GM19397 (cell line): ENCODE data around the gene SHC4.
"Not testable (repeated sequence)": the region's sequence is repeated elsewhere in the genome, so short reads cannot be mapped to it uniquely, and the experiment has no call there.

Experiments used
- ATAC-seq: cut with Tn5 transposase; IDR thresholded peaks from one replicate; pipeline ENCODE4 v1.9.1; 2021; ENCODE audit warnings: mild to moderate bottlenecking, moderate library complexity; ENCODE audit not compliant: unreplicated experiment

SHC4 gene

DNA sequence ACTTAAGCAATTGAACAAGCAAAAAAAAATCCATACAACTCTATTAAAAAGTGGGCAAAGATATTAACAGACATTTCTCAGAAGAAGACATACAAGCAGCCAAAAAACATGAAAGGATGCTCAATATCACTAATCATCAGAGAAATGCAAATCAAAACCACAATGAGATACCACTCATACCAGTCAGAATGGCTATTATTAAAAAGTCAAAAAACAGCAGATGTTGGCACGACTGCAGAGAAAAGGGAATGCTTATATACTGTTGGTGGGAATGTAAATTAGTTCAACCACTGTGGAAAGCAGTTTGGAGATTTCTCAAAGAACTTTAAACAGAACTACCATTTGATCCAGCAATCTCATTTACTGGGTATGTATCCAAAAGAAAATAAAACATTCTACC lies 7.2 kb upstream of the SHC4 start:
- not testable (repeated sequence) for ATAC-seq

DNA sequence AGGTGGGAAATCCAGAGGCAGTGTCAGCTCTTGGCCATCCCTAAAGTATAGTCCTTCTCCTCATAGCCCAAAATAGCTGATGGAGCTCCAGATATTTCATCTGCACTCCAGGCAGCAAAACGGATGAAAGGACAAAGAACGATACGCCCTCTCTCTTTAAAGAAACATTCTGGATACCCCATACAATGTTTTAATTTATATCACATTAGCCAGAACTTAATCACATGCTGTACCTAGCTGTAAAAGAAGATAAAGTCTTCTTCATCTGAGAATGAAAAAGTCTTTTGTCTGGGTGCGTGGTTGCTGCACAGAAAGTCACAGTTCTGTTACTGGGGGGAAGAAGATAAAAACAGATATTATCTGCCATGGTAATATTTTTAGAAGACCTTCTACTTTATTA lies 4.3 kb upstream of the SHC4 start:
- ATAC-seq, result no peak

DNA sequence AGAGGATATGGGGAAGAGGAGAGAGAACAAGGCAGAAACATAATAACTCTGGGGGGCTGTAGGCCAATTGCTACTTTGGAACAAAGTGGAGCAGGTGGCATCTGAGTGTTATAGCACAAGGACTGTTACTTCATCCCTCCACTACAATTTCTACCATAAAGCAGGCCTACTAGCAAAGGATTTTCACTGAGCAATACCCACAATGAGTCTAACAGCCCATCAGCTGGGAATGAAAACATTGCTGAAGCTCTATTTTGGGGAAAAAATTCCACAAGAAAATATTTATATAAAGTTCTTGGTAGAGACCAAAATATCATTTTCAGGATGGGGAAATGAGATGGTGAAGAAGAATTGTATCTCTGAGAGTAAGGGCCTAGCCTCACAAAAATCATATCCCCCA lies 3.6 kb upstream of the SHC4 start:
- ATAC-seq, result no peak

DNA sequence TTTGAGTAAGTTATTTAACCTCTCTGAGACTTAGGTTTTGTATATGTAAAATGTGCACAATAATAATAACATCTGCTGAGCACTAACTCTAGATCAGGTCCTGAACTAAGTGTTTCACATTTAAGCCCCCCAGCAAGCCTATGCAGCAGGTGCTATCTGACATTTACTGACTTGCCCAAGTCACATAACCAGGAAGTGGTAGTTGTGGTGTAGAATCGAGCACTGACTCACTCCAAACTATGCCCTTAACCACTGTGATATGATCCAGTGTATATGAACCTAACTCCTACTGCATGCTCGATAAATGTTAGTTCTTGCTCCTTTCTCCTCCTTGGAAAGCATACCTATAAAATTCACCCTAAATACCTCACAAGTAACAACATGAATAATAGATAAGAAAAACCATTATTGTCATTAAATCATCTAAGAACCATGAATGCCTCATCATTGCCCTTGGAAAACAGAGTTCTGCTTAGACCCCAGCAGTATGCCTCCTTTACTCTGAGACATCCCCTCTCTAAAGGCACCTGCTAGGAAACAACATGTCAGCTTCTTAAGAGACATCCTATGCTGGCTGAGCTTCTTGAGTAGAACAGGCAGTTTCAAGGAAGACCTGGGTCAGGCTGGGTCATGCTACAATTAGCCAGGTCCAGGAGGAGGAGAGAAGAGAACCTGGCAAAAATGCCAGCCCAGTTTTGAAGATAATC lies 3.0 kb upstream of the SHC4 start:
- peak; percentile 59 for ATAC-seq

DNA sequence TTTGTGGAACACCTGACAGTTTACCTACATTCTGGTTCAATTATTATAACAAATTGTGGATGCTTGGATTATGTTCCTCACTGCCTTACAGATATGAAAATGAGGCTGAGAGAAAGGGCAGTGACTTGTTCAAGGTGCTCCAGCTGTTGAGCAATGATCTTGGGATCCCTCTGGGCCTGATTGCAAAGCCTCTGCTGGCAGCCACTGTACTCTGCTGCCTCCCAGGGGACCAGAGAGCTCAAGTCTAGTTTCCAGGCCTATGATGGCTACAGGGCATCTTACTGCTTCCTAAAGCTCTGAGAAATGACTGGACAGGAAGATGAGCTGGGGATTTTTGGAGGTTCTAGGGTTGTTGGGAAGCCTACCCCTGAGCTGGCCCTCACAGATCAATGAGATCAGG lies 2.3 kb upstream of the SHC4 start:
- ATAC-seq, result peak; percentile 69

DNA sequence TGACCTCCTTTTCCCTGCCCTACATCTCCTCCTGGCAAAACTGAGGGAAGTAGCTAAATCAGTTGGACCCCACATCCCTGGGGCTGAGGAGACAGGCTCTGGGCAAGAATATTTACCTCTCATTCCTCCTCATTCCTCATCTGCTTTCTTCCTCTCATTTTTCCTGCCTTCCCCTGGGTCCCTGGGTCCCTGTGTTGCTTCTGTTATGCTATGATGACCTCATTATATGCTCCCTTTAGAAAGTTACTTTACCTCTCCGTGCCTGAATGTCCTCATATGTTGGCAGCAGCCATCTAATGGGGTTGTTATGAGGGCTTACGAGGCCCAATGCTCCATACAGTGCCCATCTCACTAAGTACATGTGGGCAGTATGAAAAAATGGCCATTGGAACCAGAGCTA lies 1.2 kb upstream of the SHC4 start:
- no peak for ATAC-seq

DNA sequence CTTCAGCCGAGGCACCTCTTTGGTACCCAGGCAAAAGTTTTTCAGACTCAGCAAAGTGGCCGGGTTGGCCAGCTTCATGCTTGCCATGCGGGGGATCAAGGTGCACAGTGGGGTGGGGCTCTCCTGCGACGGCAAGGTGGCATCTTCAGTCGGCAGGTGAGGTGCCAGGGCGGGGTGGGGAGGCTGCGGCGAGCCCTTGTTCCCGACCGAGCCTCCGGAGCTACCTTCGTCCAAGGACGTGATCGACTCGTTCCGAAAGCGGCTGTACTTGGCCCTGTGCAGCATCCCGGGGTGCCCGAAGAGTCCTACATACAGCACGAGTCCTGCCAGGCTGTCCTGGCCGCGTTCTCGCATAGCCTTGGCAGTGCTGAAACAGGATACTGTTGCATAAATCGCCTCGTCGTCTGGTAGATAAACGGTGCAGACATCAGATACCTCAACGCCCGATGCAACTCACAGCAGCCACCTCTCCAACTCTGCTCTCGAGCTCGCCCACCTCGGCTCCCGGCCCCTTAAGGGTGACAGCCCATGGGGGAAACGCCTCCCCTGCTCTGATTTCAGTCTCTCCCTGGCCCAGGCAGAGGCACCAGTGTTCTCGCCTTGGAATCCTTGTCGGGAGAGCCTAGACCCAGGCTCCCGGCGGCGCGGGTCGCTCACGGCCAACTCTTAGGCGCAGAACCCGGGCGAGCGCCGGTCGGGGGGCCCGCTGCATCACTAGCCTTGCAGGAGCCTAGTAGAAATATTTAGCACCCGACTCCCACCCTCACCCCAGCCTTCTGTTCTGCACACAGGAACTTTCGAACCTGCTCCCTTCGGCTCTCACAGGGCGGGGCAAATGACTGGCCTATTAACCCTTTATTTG lies 826 bp downstream of the SHC4 start:
- no peak for ATAC-seq

DNA sequence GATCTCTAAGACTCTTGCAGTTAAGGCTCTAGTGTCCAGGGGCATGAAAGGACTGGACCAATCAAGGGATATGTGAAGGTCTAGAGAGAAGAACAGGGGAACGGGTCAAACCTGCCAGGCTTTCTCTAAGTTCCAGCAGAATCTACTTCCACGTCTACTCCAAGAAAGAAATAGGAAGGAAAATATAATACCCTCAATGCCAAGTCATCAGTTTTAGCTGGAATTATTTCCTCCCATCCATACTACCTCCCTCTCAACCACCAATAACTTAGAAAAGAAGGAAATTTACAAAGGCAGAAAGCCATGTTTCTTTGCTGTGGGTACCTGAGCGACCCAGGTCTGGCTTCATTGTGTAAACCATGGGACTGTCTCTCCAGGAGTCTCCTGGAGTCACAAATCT lies 7.8 kb downstream of the SHC4 start:
- ATAC-seq, result no peak

DNA sequence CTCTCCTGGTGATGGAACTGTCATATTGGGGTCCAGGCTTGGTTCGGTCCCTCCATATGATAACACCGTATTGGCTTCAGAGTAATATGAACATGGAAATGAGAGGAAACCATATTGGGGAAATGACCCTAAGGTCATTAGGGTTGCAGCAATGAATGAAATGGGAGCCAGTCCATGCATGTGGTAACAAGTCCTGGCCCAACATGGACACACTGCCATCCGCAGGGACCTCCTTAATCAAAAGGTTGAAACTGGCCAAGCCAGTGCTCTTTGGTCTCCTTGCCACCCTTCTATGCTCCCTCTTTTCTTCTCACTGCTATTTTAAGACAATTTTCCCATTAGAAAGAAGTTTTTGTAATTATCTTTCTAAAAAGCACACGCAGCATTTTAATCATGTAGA lies 8.3 kb downstream of the SHC4 start:
- ATAC-seq, result no peak

DNA sequence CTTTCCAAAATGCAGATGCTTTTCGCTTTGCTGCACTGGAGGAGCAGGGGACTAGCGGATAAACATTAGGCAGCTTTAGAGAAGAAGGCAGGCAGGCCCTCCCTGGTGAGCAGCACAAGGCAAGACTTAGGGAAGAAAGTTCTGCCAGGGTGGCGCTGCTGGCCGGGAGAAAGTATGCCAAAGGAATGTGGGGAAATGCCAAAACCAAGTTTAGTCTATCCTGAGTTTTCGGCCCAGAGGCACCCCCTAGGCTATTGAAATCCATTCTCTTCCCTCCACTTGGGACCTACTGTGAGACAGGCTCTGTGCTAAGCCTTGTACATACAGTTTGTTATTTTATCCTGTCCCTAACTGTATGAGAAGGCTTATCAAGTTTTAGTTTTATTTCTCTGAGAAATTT lies 9.2 kb downstream of the SHC4 start:
- no peak for ATAC-seq

DNA sequence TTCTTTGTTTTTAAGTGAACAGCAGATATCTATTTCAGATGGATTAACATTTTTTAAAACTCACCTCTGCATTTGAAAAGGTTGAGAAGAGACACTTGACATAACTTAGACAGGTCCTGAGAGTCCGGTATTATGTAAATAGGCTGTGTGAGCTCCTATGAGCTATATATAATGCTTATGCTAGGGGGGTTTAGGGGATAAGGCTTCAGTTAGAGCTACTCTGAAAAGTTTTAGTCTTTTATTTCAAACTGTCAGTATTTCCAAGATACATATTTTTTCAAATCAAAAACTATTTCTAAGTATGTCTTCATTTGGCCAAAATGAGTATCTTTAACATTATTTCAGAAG lies 16.9 kb downstream of the SHC4 start:
- ATAC-seq, result no peak

DNA sequence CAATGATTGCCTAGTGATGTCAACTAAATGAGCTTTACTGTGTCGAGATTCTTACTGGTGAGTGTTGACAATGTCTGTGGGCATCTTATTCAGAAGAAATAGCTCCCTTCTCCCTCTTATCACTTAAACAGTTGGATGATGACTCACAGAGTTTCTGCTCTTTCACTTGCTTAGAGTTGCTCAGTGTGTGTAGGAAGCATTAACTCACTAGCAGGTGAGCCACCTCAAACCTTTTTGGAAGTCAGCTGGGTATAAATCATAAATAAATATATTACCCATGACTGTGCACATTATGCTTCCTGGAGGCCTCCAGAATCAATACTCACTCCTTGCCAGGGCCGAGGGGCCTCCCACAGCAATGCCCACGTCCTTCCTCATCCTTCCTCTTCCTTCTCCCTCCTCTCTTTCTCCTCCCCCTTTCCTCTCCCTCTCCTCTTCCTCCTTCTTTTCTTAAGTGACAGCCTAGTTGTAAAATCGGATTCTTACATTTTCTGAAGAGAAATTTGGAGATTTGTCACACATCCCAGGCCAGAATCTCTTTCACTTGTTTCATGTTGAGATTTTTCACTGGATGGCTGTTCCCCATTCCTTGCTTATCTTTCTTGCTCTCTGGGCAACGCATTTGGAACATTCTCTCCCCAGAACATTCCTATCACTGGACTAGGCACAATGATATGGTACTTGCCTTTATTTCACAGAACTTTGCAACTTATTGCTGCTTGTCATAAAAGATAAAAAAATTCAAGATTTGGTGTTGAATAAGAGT lies 17.5 kb downstream of the SHC4 start:
- ATAC-seq, result no peak

DNA sequence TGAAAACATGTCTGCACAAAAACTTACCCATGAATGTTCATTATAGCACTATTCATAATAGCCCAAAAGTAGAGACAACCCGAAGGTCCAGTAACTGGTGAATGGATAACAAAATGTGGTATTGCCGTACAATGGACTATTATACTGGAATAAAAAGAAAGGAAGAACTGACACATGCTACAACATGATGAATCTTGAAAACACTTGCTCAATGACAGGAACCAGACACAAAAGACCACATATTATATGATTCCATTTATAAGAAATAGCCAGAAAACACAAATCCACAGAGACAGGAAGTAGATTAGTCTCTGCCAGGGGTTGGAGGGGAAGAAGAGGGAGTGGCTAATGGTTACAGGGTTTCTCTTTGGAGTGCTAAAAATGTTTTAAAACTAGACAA lies 18.3 kb downstream of the SHC4 start:
- no peak for ATAC-seq

DNA sequence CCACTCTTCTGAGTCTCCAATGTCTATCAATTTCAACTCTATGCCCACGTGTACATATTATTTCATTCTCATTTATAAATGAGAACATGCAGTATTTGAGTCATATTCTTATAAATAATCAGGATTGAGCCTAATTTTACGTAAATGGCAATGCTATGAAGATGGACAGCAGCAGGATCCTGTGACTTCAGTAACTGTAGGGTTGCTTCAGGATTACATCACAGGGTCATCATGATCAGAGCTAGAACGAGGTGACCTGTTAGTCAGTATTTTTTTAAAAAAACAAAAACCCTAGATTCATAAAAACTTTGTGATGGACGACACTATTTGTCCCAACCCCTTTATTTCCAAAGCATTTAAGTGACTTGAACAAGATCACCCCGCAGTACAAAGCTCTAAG lies 21.8 kb downstream of the SHC4 start:
- no peak for ATAC-seq

DNA sequence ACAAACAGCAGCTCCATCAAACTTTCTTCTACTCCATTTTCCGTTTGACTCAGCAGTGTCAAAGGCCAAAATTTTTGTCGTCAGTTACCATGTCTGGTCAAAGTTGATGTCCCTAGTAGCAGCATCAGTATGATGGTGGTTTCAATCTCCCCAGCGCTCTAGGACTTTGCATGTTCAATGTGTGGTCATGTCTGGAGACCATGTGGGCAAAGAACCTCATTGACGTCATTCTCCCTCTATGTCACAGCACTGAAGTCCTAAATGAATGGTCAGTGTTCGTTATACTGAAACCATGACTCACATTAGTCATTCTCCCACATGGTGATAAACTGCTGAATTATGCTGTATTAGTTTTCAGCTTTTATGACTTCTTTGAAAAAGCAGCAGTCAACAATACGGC lies 23.2 kb downstream of the SHC4 start:
- ATAC-seq, result peak; percentile 93

DNA sequence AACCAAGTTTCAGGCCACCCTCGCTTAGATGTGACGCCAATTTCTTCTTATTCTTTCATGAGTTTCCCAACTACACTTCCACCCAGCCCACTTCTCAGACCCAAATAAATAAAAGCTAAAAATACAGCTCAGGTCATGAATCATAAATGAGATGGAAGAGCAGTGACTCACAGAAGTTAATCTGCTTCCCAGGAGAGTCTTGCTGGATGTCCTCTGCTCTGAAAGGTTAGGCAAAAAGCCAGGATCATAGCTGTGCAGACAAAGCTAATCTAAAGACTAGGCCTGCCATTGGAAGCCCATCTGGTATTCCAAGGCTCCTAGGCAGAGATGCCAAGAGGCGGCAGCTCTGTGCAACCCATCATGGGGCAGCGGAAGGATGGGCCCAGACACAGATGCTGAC lies 24.1 kb downstream of the SHC4 start:
- no peak for ATAC-seq

DNA sequence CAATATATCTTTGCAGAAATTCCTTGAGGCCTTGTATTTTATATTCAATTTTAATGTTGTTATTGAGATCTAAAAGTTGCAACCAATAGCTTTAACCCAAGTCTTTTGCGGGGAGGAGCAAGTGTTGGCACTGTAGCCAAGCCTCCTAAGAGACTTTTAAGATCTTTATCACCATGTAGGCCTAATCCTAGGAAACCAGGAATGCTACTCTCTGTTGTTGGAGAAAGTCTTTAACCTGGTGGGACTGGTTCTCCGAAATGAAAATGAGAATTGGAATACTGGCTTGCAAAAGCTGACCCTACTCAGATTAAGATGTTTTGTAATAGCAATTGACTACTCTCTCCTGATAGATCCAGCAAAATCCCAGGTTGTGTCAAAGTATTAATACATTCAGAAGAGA lies 25.8 kb downstream of the SHC4 start:
- no peak for ATAC-seq

DNA sequence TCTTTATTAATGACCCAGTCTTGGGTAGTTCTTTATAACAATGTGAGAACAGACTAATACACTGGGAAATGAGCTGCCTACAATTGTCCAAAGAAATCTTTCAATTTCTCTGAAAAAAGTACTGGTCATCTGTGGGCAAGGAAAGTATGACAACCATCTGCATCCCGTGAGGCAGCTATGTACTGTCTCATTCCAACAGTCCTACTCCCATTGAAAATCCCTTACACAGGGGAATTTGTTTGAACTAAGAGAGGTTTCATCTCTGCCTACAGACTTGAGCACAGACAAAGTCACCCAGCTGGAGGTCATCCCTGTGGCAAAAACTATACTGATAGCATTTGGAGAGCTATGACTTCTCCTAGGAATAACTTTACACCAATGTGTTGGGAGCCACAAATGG lies 27.1 kb downstream of the SHC4 start:
- ATAC-seq, result no peak

DNA sequence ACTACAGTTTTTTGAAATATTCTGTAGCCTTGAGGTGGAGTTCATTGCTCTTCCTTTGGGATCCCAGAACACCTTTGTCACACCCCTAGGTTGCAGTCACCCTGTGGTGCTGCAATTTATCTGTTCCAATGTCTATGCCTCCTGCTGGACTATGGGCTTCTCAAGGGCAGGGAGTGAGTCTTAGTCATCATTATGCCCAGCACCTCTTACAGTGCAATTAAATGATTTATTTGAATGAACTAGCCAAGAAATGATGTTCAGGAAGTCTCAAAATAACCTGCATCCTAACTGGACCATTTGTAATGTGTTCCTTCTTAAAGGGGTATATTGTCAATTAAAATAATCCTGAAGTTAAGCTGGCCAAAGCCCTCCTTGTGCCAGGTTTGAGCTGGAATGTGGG lies 28.5 kb downstream of the SHC4 start:
- no peak for ATAC-seq

DNA sequence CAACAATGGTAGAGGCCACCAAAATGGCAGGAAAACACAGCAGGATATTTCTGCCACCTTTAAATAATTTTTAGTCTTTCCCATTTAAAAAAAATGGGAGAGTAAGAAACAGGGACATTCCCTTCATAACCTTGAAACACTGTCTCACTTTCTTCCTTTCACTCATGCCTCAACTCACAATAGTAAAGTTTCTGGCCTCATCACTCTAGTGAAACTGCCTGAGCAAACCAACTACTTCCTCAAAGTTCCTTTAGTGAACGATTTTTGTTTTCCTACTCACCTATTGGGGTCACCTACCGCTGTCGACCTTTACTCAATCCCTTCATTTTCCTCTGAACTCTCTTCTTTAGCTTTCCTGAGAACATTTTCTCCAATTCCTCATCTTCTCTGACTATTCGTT lies 33.0 kb downstream of the SHC4 start:
- no peak for ATAC-seq

DNA sequence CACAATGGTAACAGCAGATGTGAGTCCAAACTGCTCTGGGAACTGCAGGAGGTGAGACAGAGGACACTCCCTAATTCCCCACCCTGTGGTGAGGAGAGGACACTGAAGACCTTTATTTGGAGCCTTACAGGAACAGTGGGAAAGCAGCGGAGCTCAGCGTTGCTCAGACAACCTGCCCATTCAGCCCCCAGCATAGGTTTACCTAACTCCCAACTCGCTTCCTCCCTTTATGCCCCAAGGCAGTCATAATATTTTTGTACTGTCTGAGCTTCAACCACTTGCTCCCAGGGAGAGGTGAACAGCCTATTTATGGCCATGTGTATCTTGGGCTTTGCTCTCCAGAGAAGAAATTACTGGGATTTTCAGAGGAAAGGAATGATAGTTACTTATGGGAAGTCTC lies 34.1 kb downstream of the SHC4 start:
- ATAC-seq, result no peak
